Measurements from ENCODE around the gene LCNL1. TPM values are rescaled to one million over a fixed set of nuclear protein-coding genes. Genes with fewer than 3 reads are reported as not detected.

Gene LCNL1
- total and polyA plus RNA-seq, 2 of the 13 experiments (the other 11 are each of a cell fraction or from before 2014, with no cell fraction given), result not detected

GRCh38 chr9:136943291-136944211 is 39.2 kb upstream of the LCNL1 start:
- ChIA-PET CTCF (ENCODE audit: low intra/inter-chr PET ratio, low total read pairs) (no interaction called here), POLR2A (interaction anchor here (1.0 to 2.3 kb wide), 5 partner anchors 42 to 155 kb away, joined by 3 to 10 read pairs (median 4); partner anchors contain the start of gene TRAF2)
- intact Hi-C loops (cut with micrococcal nuclease; ENCODE audit: unreplicated experiment), result no loop called here
- Histone ChIP-seq H3K9me3 (ENCODE audit: low read length) (no peaks in the 10 kb centered on the region), H3K27me3 (ENCODE audit: control insufficient read depth in 1 of 2, insufficient read depth in 2 of 2, low read length in 2 of 2) (no peaks in the 10 kb centered on the region), H3K4me2 (ENCODE audit: low read depth, low read length) (peak overlapping the region; percentile 89), H2AFZ (ENCODE audit: low read length) (no peak overlapping the region), H3K79me2 (ENCODE audit: insufficient read depth, low read length) (peaks cover 10% of the 10 kb centered on the region), H3K27ac (ENCODE audit: extremely low read length, insufficient read depth, low read length) (peak overlapping the region; percentile 75), H4K20me1 (ENCODE audit: insufficient read depth, low read length) (no peaks in the 10 kb centered on the region), H3K36me3 (replicated peaks in 1 of 2; ENCODE audit: control insufficient read depth in 1 of 2, insufficient read depth in 2 of 2, low read length in 2 of 2) (peaks cover 8 to 36% of the 10 kb centered on the region in 2 experiments), H3K9ac (ENCODE audit: insufficient read depth, low read depth, low read length) (peak overlapping the region; percentile 90), H3K4me3 (replicated peaks in 1 of 3; ENCODE audit: insufficient read depth in 1 of 3, low read depth in 2 of 3, low read length in 3 of 3) (peak overlapping the region; percentile 90 to 95 (median 91)), H3K4me1 (ENCODE audit: insufficient read depth, low read length) (peaks cover 41% of the 10 kb centered on the region)
- in situ Hi-C loops (cut with HindIII; ENCODE audit: extremely low pct_ligation_motif_present, low pct_unique_long_range_greater_than_20kb), result no loop called here
- ATAC-seq (peak; percentile 2), DNase-seq (ENCODE audit: low spot score) (no peak), FAIRE-seq (no peak)
- WGBS (ENCODE audit: low lambda C conversion rate), result 37% methylated on average over 6 of the region's 61 CpGs
- BruUV-seq (replicated peaks), result TSS peak; percentile 45
- TF ChIP-seq JUND (CRISPR knock-in tag; IDR thresholded peaks at IDR 0.05) (no peak), SALL1 (CRISPR knock-in tag; IDR thresholded peaks at IDR 0.05) (peak; percentile 12; the same call in 1 of the 2 replicates), HNRNPL (IDR thresholded peaks at IDR 0.05; ENCODE audit: low read depth, low read length) (0 out of 2 replicates have a peak, but pooled peaks have one; percentile 18), ZNF230 (CRISPR knock-in tag; IDR thresholded peaks at IDR 0.05) (peak; percentile 62; the same call in 1 of the 2 replicates), NR2F2 (IDR thresholded peaks at IDR 0.05; ENCODE audit: borderline replicate concordance, low read depth) (no peak), PITX1 (CRISPR knock-in tag; IDR thresholded peaks at IDR 0.05) (peak; percentile 25; the same call in 1 of the 2 replicates), ZNF709 (CRISPR knock-in tag; IDR thresholded peaks at IDR 0.05) (0 out of 2 replicates have a peak, but pooled peaks have one; percentile 21), BCL3 (CRISPR knock-in tag; IDR thresholded peaks at IDR 0.05) (0 out of 2 replicates have a peak, but pooled peaks have one; percentile 17), BRD4 (CRISPR knock-in tag; IDR thresholded peaks at IDR 0.05) (0 out of 2 replicates have a peak, but pooled peaks have one; percentile 12), ZNF33A (CRISPR knock-in tag; IDR thresholded peaks at IDR 0.05; ENCODE audit: borderline replicate concordance) (no peak), WIZ (CRISPR knock-in tag; IDR thresholded peaks at IDR 0.05) (peak; percentile 76; the same call in 1 of the 2 replicates)
- TF ChIP-seq, protein P1, sequence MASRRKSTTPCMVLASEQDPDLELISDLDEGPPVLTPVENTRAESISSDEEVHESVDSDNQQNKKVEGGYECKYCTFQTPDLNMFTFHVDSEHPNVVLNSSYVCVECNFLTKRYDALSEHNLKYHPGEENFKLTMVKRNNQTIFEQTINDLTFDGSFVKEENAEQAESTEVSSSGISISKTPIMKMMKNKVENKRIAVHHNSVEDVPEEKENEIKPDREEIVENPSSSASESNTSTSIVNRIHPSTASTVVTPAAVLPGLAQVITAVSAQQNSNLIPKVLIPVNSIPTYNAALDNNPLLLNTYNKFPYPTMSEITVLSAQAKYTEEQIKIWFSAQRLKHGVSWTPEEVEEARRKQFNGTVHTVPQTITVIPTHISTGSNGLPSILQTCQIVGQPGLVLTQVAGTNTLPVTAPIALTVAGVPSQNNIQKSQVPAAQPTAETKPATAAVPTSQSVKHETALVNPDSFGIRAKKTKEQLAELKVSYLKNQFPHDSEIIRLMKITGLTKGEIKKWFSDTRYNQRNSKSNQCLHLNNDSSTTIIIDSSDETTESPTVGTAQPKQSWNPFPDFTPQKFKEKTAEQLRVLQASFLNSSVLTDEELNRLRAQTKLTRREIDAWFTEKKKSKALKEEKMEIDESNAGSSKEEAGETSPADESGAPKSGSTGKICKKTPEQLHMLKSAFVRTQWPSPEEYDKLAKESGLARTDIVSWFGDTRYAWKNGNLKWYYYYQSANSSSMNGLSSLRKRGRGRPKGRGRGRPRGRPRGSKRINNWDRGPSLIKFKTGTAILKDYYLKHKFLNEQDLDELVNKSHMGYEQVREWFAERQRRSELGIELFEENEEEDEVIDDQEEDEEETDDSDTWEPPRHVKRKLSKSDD (CRISPR knock-in tag; IDR thresholded peaks at IDR 0.05; ENCODE audit: low read depth), result 0 out of 2 replicates have a peak, but pooled peaks have one; percentile 27
- TF ChIP-seq, protein P2, sequence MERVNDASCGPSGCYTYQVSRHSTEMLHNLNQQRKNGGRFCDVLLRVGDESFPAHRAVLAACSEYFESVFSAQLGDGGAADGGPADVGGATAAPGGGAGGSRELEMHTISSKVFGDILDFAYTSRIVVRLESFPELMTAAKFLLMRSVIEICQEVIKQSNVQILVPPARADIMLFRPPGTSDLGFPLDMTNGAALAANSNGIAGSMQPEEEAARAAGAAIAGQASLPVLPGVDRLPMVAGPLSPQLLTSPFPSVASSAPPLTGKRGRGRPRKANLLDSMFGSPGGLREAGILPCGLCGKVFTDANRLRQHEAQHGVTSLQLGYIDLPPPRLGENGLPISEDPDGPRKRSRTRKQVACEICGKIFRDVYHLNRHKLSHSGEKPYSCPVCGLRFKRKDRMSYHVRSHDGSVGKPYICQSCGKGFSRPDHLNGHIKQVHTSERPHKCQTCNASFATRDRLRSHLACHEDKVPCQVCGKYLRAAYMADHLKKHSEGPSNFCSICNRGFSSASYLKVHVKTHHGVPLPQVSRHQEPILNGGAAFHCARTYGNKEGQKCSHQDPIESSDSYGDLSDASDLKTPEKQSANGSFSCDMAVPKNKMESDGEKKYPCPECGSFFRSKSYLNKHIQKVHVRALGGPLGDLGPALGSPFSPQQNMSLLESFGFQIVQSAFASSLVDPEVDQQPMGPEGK (CRISPR knock-in tag; IDR thresholded peaks at IDR 0.05), result peak; percentile 57
